ENCODE measurements around the gene AGPAT1.

DNA sequence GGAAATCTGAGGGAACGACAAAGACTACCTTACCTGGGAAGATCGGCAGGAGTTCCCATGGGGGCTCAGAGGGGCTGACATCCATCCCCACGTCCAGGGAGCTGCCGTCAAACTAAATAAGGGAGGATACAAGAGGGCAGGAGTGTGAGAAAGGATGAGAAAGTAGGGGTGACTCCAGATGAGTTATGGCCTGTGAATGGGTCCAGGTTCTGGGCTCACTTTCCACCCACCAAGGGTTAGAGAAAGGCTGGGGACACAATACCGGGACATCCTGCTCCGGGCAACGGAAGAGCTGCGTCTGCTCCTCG, 48.5 kb downstream of the AGPAT1 start:
- TF ChIP-seq EZH2phosphoT487 (IDR thresholded peaks at IDR 0.05; ENCODE audit: borderline replicate concordance, low read depth, low read length), result no peak
- TF ChIP-seq, protein P1, sequence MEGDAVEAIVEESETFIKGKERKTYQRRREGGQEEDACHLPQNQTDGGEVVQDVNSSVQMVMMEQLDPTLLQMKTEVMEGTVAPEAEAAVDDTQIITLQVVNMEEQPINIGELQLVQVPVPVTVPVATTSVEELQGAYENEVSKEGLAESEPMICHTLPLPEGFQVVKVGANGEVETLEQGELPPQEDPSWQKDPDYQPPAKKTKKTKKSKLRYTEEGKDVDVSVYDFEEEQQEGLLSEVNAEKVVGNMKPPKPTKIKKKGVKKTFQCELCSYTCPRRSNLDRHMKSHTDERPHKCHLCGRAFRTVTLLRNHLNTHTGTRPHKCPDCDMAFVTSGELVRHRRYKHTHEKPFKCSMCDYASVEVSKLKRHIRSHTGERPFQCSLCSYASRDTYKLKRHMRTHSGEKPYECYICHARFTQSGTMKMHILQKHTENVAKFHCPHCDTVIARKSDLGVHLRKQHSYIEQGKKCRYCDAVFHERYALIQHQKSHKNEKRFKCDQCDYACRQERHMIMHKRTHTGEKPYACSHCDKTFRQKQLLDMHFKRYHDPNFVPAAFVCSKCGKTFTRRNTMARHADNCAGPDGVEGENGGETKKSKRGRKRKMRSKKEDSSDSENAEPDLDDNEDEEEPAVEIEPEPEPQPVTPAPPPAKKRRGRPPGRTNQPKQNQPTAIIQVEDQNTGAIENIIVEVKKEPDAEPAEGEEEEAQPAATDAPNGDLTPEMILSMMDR (conservative IDR thresholded peaks at IDR 0.05; ENCODE audit: low read length), result no peak
